ENCODE measurements around the gene TSPAN9.

- TF ChIP-seq CTCF (IDR thresholded peaks at IDR 0.05) (no peak), POLR2A (IDR thresholded peaks at IDR 0.05) (no peak)
These were observed 56.2 kb downstream of the TSPAN9 start for GRCh38 chr12:3133405-3133783.

Data from heart left ventricle (tissue), 13 donors.